Stimulated activated CD4-positive, alpha-beta T cell treated with anti-CD3 and anti-CD28 coated beads, Interleukin-12 subunit alpha, Interleukin-12 subunit beta, amount 100 ng/mL, for 24 hours (primary cell): ENCODE data around the gene SIN3B.

ENCODE experiments used
- DNase-seq, 2 experiments: peaks; one replicate each; pipeline ENCODE4 v3.0.0-alpha.2; 2020; ENCODE audit warnings: low read depth in 2 of 2

The SIN3B gene

DNA sequence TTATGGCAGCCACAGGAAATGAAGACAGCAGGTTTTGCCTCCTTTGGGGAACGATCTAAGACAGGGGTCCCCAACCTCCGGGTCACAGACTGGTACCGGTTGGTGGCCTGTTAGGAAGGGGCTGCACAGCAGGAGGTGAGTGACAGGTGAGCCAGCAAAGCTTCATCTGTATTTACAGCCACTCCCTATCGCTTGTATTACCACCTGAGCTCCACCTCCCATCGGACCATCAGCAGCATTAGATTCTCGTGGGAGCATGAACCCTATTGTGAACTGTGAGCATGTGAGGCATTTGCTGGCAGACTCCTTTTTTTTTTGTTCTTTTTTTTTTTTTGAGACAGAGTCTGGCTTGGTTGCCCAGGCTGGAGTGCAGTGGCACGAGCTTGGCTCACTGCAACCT, 81.8 kb downstream of the SIN3B start:
- no peak for DNase-seq

DNA sequence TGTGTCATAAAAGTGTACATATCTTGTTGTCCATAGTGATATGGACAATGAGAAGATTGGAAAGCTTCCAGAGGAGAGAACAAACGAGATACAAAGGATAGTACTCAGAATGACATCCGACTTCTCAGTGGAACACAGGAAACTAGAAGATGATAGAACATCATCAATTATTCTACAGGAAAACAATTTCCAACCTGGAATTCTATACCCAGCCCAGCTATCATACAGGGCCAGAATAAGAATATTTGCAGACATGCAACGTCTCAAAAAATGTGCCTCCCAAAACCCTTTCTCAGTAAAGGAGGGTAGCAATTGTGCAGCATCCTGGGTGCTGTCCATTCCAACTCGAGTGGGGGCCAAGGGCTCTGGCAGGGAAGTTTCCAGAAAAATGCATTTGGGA, 83.6 kb downstream of the SIN3B start:
- no peak for DNase-seq

GRCh38 chr19:16914421-16914820, 85.2 kb downstream of the SIN3B start:
- no peak for DNase-seq

DNA sequence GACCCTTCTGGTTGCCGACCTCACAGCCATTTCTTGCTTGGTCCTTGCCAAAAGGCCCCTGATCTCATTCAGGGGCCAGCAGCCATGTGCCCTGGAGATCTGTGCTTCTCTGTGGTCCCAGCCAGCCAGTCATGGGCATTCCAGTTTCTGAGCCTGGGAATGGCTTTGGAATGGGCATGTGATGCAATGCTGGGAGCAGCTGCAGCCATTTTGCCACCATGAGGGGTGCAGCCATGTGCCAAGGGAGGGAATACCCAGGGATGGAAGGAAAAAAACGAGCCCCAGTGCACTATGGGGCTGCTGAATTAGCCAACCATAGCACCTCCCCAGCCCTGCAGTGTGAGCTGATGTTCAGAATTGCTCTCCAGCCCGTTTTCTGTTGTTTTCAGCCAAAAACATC, 85.9 kb downstream of the SIN3B start:
- DNase-seq: no peak

- DNase-seq: no peak
Measured at GRCh38 chr19:16915734-16916133, 86.5 kb downstream of the SIN3B start.

GRCh38 chr19:16917401-16917800, 88.2 kb downstream of the SIN3B start:
- DNase-seq: no peak

DNA sequence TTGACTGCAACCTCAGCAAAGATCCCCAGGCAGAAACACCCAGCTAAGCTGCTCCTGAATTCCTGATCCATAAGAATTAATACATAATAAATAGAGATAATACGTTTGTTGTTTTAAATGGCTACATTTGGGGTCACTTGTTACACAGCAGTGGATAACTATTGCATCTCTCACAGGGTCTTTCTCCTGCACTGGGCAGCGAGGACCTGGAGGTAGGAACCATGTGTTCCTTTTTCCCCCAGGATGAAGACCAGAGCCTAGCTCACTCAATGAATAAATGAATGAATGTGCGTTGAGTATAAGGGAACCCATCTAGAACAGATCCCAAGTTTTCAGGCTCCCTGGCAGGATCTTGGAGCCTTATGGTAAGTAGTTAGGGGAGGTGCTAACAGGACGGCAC, 90.3 kb downstream of the SIN3B start:
- no peak for DNase-seq

GRCh38 chr19:16920816-16921529, 91.8 kb downstream of the SIN3B start:
- no peak for DNase-seq

DNA sequence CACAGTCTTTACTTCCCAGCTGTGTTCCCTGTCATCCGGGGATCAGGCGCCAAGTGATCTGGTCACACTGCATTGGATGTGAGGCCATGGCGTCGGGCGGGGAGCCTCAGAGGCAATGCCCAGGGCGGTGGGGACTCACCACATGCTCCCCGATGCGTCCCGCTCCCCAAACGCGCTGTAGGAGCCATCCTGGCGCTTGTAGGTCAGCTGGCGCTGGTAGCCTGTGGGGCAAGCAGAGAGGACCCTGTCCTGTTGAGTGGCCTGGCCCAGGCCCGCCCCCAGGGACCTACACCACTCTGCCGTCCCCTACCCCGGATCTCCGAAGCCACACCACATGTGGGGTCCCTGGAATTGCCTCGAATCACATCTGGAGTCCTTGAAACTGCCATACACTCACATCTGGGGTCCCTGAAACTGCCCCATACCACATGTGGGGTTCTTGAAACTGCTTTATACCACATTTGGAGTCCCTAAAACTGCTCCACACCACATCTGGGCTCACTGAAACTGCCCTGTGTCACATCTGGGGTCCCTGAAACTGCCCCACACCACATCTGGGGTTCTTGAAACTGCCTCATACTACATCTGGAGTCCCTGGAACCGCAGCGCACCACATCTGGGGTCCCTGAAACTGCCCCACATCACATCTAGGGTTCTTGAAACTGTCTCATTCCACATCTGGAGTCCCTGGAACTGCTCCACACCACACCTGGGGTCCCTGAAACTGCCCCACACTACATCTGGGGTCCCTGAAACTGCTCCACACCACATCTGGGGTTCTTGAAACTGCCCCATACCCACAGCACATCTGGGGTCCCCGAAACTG, 92.8 kb downstream of the SIN3B start:
- no peak for DNase-seq

- no peak for DNase-seq
Measured at GRCh38 chr19:16922592-16922934, 93.4 kb downstream of the SIN3B start.

GRCh38 chr19:16922949-16923348, 93.8 kb downstream of the SIN3B start:
- no peak for DNase-seq

DNA sequence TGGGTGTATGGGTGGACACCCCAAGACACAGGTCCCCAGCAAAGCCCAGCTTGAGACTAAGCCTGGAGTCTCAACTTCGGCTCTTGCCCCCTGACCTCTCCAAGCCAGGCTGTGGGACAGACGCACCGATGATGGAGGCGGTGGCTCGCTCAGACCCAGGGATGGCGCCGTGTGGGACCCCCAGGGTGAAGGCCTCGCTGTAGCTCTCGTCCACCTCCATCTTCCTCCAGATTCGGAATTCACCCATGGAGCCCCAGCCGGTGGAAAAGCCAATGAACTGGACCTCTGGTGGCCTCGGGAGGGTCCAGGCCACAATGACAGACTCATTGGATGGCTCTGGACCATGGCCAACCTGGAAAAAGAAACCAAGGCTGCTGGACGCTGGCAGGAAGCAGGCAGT, 98.7 kb downstream of the SIN3B start:
- no peak for DNase-seq

DNA sequence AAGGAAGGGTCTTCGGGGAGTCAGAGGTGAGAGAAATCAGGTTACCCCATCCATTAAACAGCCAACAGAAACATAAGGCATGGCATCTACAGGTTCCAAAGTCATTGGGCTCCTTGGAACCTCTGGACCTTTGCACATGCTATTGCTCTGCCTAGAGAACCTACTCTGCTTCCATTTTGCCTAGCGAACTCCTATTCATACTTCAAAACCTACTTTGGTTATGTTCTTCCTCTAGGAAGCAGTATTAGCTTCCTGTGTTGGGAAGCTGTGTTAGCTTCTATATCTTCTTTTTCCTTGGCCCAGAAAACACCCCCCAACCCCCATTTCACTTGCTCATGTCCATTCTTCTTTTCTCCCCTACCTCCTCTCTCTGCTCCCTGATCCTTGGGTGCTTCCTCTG, 99.2 kb downstream of the SIN3B start:
- no peak for DNase-seq

- no peak for DNase-seq
Measured at GRCh38 chr19:16928916-16929315, 99.7 kb downstream of the SIN3B start.
